ENCODE measurements around the gene NR1I3. TPM values are rescaled to one million over a fixed set of nuclear protein-coding genes. Genes with fewer than 3 reads are reported as not detected.

NR1I3 gene
- total and polyA plus RNA-seq, 9 donors, result not detected

DNA sequence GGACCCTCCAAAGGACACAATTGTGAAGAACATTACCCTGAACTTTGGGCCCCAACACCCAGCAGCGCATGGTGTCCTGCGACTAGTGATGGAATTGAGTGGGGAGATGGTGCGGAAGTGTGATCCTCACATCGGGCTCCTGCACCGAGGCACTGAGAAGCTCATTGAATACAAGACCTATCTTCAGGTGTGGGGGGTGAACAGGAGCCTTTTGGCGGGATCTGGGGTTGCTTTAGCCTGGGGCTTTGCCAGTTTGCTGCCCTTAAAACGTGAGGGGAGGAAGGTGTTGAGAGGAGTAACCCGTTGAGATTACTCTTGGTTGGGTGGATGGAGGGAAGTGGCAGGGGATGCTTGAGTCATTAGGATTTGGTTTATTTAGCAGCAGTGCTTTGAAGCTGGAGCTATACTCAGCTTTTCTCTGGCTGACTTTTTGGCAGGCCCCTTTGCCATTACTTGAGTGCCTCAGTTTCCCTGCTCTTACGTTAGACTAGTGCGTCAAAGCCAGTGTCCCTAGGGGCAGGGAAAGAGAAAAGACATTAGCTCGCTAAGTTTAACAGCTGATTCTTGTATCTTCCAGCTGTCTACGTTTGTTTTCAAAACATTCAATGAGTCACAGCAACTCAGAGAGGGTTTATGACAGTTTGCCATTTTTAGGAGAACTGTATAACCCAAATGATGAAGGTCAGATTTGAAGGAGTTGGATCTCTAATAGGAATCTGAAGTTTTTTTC is 31.4 kb downstream of the NR1I3 start:
- no peak overlapping the region for H3K4me3 ChIP-seq
- no peaks in the 10 kb centered on the region for H3K9me3 ChIP-seq
- DNase-seq, result peak; percentile 60 to 80 (median 70)
- peak overlapping the region; percentile 77 to 90 for H3K27ac ChIP-seq
- no peaks in the 10 kb centered on the region for H3K36me3 ChIP-seq
- peaks cover 16% of the 10 kb centered on the region for H3K4me1 ChIP-seq (ENCODE audit: insufficient read depth)
- 44 to 50% (median 50%) methylated on average over 12 of the region's 12 CpGs for WGBS, 3 donors
- intact Hi-C loops (cut with DNase I), result no loop called here
- no peaks in the 10 kb centered on the region for H3K27me3 ChIP-seq
- no peak for TF ChIP-seq POLR2A (IDR thresholded peaks at IDR 0.05)
- TF ChIP-seq EP300 (IDR thresholded peaks at IDR 0.05), result peak; percentile 3

DNA sequence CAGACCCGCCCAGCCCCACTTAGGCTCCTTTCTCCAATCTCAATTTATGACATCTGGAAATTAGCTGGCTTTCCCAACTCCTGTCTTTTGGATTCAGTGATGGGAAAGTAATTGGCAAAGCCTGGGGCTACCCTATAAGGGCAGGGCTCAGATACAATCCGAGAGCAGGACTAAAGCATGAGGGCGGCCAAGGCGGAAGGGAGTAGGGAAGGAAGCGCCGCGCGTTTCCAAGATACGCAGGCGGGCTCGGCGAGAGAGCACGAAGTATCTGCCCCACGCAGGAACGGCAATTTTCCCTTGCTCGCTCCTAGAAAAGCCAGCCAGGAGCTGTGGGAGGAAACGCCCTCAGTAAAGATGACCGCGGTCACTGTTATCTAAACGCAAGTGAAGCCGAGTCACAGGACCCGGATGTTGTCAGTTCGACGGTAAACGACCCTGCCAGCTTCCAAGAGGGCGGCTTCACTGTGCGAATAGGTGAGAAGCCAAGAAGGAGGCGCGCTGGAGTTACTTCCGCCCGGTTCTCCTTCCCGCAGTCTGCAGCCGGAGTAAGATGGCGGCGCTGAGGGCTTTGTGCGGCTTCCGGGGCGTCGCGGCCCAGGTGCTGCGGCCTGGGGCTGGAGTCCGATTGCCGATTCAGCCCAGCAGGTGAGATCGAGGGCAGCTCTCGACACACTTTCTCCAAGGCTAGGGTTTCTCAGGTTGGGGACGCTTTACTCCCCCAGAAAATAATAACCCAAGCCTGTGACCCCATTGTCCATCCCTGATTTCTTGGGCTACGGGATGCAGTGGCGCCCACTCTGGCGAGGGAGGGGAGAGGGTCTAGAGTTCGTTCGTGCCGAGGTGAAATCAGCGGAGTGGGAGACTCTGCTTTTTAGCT is 35.9 kb downstream of the NR1I3 start, which contains the start of gene NDUFS2:
Gene NDUFS2 (plus strand): TSS at position 532 of the 877 bp plus-strand sequence. CDS start 19 bp downstream, at position 551.
- Histone ChIP-seq H3K4me3 (peak within 1 kb of the TSS; percentile 79), H3K4me1 (ENCODE audit: insufficient read depth) (peaks cover 46% of the 10 kb centered on the region), H3K9me3 (no peaks in the 10 kb centered on the region), H3K27ac (peak within 1 kb of the TSS; percentile 96), H3K27me3 (no peaks in the 10 kb centered on the region), H3K36me3 (no peaks in the 10 kb centered on the region)
- peak; percentile 96 to 99 (median 98) for DNase-seq
- intact Hi-C loops (cut with DNase I), result no loop called here
- no peak for TF ChIP-seq EP300 (IDR thresholded peaks at IDR 0.05)
- TF ChIP-seq POLR2A (IDR thresholded peaks at IDR 0.05), result peak; percentile 80
- TF ChIP-seq CTCF (IDR thresholded peaks at IDR 0.05), result peak in 1 of 3 donors; percentile 10
- WGBS, 3 donors, result 0 to 3% (median 1%) methylated on average over 51 to 53 of the region's 53 CpGs

DNA sequence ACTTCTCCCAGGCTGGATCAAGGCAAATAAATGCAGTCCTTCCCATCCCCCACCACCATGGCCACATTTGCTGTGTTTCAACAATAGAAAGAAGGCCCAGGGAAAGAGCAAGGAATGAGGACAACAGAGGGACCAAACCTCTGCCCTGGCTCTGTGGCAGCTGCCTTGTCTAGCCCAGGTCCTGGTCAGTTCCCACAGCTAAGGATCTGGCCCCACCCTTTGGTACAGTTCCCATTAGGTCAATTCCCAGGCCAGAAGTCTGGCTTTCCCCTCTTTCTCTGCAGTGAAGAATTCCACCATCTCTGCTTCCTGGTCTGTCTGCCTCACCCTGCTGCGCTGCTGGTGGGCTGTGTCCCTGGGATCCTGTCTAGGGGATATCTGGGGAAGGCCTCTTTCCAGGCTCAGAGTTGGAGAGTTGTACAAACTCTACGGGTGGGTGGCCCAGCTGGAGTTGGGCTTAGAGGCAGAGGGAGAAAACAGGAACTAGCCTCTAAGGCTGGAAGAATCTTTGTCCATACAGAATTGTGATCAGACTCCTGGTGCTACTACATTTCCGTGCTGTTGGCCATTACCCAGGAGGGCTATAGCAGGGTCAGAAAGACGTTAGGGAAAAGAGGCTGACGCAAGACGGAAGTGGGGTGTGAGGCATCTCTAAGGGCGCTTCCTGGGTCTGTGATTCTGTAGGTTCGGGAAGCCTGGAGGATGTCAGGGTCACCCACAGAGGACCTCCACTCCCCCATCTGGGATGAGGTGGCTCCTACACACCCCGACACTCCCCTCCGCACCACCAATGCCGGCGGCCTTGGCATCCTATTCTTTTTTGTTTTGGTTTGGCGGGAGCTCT is 36.8 kb downstream of the NR1I3 start:
- peak; percentile 81 to 91 (median 86) for DNase-seq
- 0 to 3% (median 3%) methylated on average over 13 of the region's 13 CpGs for WGBS, 3 donors
- Histone ChIP-seq H3K4me3 (peak overlapping the region; percentile 79), H3K27ac (peak overlapping the region; percentile 96), H3K4me1 (ENCODE audit: insufficient read depth) (peaks cover 42% of the 10 kb centered on the region), H3K36me3 (no peaks in the 10 kb centered on the region), H3K27me3 (no peaks in the 10 kb centered on the region), H3K9me3 (no peaks in the 10 kb centered on the region)
- no peak for TF ChIP-seq EP300 (IDR thresholded peaks at IDR 0.05)
- TF ChIP-seq POLR2A (IDR thresholded peaks at IDR 0.05), result peak; percentile 42
- TF ChIP-seq CTCF (IDR thresholded peaks at IDR 0.05), result peak in 1 of 3 donors; percentile 6
- intact Hi-C loops (cut with DNase I), result no loop called here

GRCh38 chr1:161200421-161200991 is 37.5 kb downstream of the NR1I3 start:
- WGBS, 3 donors, result 56 to 64% (median 61%) methylated on average over 5 of the region's 5 CpGs
- H3K27ac ChIP-seq, result peak overlapping the region; percentile 96
- no peaks in the 10 kb centered on the region for H3K9me3 ChIP-seq
- no peaks in the 10 kb centered on the region for H3K36me3 ChIP-seq
- peak in 3 of 5 donors; percentile 60 to 61 (median 60) for DNase-seq
- peaks cover 44% of the 10 kb centered on the region for H3K4me1 ChIP-seq (ENCODE audit: insufficient read depth)
- TF ChIP-seq EP300 (IDR thresholded peaks at IDR 0.05) (no peak), POLR2A (IDR thresholded peaks at IDR 0.05) (no peak)
- no peak overlapping the region for H3K4me3 ChIP-seq
- H3K27me3 ChIP-seq, result no peaks in the 10 kb centered on the region
- intact Hi-C loops (cut with DNase I), result no loop called here

Measured in ovary (tissue), 9 donors.